ENCODE measurements around the gene GLP2R.

DNA sequence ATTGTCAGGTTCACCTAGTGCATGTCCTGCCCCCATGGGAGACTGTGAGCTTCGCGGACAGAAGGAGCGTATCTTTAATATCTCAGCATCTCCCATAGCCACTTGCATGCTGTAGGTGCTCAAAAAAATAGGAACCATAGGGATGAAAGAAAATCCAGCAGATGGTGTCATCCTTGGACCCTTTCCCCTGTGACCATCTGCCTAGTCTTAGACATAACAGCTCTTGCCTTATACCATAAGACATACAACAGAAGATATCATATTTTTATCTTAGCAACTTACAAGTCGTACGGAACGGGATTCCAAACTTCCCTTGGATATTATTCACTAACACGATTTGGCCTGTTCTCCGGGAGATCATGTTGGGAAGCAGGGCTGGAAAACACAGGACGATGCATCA lies 48.8 kb upstream of the GLP2R start:
- TF ChIP-seq, protein P1, sequence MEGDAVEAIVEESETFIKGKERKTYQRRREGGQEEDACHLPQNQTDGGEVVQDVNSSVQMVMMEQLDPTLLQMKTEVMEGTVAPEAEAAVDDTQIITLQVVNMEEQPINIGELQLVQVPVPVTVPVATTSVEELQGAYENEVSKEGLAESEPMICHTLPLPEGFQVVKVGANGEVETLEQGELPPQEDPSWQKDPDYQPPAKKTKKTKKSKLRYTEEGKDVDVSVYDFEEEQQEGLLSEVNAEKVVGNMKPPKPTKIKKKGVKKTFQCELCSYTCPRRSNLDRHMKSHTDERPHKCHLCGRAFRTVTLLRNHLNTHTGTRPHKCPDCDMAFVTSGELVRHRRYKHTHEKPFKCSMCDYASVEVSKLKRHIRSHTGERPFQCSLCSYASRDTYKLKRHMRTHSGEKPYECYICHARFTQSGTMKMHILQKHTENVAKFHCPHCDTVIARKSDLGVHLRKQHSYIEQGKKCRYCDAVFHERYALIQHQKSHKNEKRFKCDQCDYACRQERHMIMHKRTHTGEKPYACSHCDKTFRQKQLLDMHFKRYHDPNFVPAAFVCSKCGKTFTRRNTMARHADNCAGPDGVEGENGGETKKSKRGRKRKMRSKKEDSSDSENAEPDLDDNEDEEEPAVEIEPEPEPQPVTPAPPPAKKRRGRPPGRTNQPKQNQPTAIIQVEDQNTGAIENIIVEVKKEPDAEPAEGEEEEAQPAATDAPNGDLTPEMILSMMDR (IDR thresholded peaks at IDR 0.05; ENCODE audit: low read length) = no peak
- TF ChIP-seq EZH2phosphoT487 (IDR thresholded peaks at IDR 0.05; ENCODE audit: low read length) = no peak
